Stimulated activated naive CD4-positive, alpha-beta T cell treated with Interleukin-2 at 50 U/mL for 16 hours (primary cell): ENCODE results near the gene MT1G.
"Not testable (repeated sequence)": the region's sequence is repeated elsewhere in the genome, so short reads cannot be mapped to it uniquely, and the experiment has no call there.

ENCODE experiments used
- DNase-seq: peaks from one replicate; lab custom pipeline; 2025; lab: John Stamatoyannopoulos, UW

MT1G gene

GRCh38 chr16:56665286-56666261 is 2.3 kb downstream of the MT1G start:
- not testable (repeated sequence) for DNase-seq

GRCh38 chr16:56664506-56664905 is 3.4 kb downstream of the MT1G start:
- DNase-seq = no peak

GRCh38 chr16:56662357-56663354 is 5.2 kb downstream of the MT1G start:
- peak; percentile 32 for DNase-seq

- no peak for DNase-seq
Measured at GRCh38 chr16:56658327-56658875, 9.5 kb downstream of the MT1G start.

DNA sequence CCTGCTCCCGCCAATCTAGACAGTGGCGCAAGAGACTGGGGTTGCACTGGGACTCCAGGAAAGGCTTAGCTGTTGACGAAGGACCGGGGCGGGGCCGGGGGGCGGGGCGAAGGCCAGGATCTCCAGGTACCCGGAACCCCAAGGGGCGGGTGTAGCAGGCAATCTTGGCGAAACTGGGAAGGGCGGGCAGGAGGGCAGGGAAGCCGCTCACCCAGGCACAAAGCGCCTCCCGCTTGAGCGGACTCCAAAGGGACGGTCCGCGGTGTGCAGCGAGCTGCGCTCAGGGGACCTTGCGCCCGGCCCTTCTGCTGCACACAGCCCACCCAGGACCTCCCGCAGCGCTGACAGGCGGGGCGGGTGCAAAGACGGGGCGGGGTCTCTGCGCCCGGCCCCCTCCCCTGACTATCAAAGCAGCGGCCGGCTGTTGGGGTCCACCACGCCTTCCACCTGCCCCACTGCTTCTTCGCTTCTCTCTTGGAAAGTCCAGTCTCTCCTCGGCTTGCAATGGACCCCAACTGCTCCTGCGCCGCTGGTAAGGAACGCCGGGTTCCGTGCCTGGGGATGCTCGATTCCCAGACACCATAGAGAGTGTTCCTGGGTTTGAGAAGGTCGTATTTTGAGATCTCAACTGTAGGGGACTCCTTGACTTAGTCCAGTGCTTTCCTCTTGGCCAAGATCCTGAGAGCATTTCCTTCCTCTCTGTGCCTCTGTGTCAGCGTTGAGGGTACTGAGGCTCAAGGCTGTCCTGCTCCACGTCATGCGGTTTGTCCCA is 10.1 kb downstream of the MT1G start, which contains the start of gene MT1F:
Gene MT1F, plus strand, starts transcription at position 405 of the 772 bp plus-strand sequence. Its CDS starts 100 bp downstream, at position 505.
- peak; percentile 70 for DNase-seq

DNA sequence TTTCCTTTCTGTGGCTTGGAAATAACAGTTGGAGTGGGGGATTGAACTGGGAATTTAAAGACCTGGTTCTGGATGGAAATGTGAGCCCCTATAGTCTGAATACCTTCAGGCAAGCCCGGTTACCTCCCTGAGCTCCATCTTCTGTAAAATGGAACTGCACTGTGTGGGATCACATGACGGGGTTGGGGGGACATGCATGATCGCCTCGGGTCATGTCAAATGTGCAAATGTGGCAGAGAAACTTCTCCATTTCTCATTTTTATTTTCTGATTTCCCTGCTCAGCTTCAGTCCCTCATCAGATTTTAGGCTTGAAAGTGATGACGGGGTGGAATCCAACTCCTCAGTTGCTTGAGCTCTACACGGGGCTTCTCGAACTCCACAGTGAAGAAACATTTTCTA is 14.6 kb downstream of the MT1G start:
- no peak for DNase-seq

DNA sequence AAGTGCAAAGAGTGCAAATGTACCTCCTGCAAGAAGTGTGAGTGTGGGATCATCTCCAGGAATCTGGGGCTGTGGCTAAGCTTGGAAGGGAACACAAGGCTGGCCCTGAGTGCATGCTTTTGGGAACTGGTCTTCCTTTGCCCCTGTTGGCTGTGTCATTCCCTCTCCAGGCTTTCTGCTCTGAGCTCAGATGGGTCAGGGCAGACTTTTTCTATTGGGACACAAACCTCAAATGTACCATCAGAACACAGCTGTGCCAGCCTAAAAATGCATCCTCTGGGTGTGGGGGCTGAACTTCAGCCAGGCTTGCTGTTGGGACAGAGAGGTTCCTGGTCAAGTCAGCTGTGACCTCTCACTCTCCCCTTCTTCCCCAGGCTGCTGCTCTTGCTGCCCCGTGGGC is 15.3 kb downstream of the MT1G start:
- DNase-seq = no peak

DNA sequence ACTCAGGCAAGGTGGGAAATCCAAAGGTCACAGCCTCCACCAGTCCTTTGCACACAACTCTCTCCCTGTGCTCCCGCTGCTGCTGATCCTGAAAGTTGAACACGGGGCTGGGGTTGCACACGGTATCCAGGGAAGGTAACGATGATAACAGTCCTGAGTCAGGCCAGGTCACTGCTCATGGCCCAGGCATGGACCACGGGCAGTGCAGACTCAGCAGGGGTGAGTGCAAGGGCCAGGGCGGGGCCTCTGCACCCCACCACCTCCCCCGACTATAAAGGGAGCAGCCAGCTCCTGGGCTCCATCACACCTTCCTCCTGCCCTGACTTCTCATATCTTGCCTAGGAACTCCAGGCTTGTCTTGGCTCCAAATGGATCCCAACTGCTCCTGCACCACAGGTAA is 16.3 kb downstream of the MT1G start, which contains the start of gene MT1B:
Gene MT1B, plus strand, starts transcription at position 301 of the 400 bp plus-strand sequence. Its CDS starts 68 bp downstream, at position 369.
- DNase-seq = no peak

DNA sequence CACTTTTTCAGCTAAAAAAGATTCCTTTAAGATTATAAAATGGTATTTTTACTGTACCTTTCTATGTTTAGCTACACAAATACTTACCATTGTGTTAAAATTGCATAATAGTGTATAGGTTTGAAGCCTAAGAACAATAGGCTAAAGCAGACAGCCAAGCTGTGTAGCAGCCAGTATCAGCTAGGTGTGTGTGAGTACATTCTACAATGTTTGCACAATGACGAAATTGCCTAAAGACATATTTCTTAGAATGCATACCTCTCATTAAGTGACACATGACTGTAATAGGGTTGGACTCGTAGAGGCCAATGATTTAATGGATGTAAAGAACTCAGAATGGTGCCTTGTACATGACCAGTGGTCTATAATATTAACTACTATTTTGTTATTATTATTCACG is 18.0 kb downstream of the MT1G start:
- no peak for DNase-seq

DNA sequence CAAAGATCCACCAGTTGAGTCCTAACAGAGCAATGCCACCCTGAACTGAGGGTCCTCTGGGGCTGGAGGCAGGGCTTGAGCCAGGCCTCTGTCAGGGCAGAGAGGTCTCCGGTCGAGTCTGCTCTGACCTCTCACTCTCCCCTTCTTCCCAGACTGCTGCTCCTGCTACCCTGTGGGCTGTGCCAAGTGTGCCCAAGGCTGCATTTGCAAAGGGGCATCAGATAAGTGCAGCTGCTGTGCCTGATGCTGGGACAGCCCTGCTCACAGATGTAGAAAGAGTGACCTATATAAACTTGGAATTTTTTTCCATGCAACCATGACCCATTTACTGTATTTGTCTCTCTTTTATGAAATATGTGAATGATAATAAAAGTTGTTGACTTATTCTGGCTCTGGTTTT is 18.6 kb downstream of the MT1G start:
- no peak for DNase-seq

DNA sequence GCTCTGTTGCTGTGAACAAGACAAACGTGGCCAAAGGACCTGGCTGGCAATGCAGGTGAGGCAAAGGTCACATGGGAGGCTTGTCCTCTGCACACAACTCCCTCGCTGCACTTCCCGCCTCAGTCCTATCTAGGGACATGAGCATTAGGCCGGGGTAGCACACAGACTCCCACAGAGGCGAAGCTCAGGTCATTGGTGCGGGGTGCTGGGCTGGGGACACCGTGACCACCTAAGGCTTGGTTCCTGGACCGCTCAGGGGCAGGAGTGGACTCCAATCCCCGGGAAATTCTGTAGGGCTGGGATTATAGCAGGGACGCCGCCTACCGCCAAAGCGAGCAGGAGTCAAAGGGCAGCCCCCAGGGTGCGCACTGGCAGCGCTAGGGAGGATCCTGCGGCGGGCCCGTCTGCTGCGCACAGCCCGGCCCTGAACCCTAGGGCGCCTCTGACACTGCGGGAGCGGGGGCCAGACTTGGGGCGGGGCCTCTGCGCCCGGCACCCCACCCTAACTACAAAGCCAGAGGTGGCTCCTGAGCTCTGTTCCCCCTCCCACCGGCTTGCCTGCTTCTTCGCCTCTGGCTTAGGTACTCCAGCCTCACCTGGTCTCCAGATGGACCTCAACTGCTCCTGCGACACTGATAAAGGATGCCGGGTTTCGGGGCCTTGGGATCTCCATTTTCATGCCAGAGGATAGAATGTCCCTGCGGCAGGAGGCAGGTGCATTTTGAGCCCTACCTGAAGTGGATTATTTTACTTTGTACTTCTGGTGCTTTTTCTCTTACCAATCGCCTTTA is 20.0 kb downstream of the MT1G start:
- no peak for DNase-seq

DNA sequence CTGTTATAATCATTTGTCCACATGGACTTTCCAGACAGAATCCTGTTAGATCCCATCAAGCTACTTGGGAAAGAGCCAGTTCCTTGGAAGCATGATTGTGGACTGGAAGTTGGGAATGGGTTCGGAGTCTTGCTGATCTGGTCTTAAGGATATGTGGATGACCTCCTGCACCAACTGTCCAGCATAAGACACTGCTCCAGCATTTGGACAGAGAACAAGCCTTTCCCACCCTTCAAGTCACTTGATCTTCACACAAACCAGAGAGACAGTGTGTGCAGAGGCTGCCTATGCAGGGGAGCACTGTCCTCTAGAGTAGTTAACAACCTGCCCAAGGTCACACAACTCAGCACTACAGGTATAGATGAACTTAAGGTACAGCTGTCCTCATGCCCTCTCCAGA is 22.0 kb downstream of the MT1G start:
- DNase-seq = no peak

GRCh38 chr16:56645311-56645710 is 22.6 kb downstream of the MT1G start:
- no peak for DNase-seq

DNA sequence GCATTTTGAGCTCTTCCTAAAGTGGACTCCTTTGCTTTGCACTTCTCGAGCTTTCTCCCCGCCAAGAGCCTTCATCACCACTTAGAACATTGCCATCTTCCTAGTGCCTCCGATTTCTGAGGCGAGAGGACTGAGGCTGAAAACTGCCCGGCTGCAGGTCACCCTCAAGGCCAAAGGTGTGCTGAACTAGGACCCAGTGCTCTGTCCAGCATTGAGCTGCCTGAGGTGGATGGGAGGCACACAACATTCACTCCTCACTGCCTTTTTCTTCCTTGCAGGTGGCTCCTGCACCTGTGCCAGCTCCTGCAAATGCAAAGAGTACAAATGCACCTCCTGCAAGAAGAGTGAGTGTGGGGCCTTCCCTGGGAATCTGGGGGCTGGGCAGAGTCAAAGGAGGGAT is 24.0 kb downstream of the MT1G start:
- DNase-seq = no peak

- DNase-seq = peak; percentile 76
Measured at GRCh38 chr16:56643080-56643778, 24.6 kb downstream of the MT1G start.

- no peak for DNase-seq
Measured at GRCh38 chr16:56641166-56641565, 26.7 kb downstream of the MT1G start.

DNA sequence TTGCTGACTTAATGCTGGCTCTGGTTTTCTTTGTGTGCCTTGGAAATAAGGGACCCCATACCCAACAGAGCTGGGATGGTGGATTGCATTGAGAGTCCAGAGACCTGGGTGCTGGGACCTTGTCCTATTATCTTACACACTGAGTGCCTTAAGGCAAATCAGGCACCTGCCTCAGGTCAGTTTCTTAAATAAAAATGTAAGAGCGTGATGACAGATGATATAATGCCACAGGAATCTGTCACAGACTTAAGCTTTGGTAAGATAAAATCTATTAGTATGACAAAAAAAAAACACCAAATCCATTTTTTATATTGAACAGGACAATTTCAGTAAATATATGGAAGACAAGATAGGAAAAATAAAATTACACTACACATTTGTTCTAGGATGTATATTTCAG is 27.8 kb downstream of the MT1G start:
- no peak for DNase-seq

DNA sequence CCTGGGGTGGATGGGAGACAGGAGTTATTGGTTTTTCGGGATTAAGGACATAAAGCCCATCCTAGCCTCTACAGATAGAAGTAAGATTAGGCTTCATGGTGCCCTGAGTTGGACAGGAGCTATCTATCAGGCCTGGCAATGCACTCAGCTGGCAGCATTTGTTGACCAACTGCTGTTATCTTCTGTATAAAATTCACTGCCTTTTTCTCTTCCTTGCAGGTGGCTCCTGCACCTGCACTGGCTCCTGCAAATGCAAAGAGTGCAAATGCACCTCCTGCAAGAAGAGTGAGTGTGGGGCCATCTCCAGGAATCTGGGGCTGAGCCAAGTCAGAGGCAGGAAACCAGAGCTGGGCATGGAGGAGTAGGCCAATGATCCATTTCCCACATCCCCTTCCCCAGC is 28.8 kb downstream of the MT1G start:
- DNase-seq = no peak

DNA sequence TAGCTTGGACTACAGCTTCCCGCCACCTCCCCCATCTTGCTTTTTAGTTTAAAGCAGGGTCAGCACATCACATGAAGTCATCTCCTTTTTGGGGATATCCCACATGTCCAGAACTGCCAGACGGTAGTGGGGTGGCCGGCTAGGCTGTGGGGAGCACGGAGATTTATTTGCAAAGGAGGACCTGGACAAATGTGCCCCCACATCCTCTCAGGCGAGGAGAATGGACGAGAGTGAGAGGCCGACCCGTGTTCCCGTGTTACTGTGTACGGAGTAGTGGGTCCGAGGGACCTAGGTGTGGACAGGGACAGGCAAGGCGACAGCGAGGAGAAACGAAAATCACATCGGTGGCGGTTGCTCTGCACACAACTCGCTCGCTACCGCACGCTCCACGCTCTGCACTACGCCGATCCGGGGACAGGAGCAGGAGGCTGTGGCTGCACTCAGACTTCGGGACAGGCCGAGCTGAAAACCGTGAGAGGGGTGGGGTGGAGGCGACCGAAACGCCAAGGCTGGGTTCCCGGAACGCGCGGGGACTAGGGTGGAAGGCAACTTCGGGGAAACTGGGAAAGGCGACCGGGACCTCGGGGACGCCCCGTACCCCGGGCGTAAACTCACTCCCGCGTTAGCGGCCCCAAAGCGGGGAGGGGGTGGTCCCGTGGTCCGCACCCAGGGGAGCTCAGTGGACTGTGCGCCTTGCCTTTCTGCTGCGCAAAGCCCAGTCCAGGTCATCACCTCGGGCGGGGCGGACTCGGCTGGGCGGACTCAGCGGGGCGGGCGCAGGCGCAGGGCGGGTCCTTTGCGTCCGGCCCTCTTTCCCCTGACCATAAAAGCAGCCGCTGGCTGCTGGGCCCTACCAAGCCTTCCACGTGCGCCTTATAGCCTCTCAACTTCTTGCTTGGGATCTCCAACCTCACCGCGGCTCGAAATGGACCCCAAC is 29.8 kb downstream of the MT1G start, which contains the start of gene MT1A:
Gene MT1A, plus strand, starts transcription at position 853 of the 937 bp plus-strand sequence. Its CDS starts 73 bp downstream, at position 926.
- no peak for DNase-seq
